ENCODE data around the gene MAPRE3. TPM values are rescaled to one million over a fixed set of nuclear protein-coding genes. Genes with fewer than 3 reads are reported as not detected.

Gene MAPRE3
- total RNA-seq, 4 donors from 2014 or later: 11.5 to 24.2 (median 12.3) TPM

- no peak for ATAC-seq (ENCODE audit: low FRiP score)
- no peak for TF ChIP-seq CTCF (IDR thresholded peaks at IDR 0.05)
Measured at GRCh38 chr2:27042985-27043634, 72.7 kb downstream of the MAPRE3 start.

GRCh38 chr2:27049422-27050280 is 79.2 kb downstream of the MAPRE3 start:
- peak; percentile 44 for ATAC-seq (ENCODE audit: low FRiP score)
- no peak for DNase-seq (ENCODE audit: low spot score)
- no peak for TF ChIP-seq CTCF (IDR thresholded peaks at IDR 0.05)

More at GRCh38 chr2:27042985-27043634, 72.7 kb downstream of the MAPRE3 start:
- no peak for DNase-seq (ENCODE audit: low spot score)

GRCh38 chr2:27050281-27050995 is 80.0 kb downstream of the MAPRE3 start:
- no peak for TF ChIP-seq CTCF (IDR thresholded peaks at IDR 0.05)
- DNase-seq (ENCODE audit: low spot score): peak; percentile 95
- ATAC-seq (ENCODE audit: low FRiP score): peak; percentile 81

- DNase-seq (ENCODE audit: low spot score) (peak; percentile 93), ATAC-seq (ENCODE audit: low FRiP score) (peak; percentile 84)
- TF ChIP-seq CTCF (IDR thresholded peaks at IDR 0.05): no peak
Measured at GRCh38 chr2:27050996-27051901, 80.8 kb downstream of the MAPRE3 start, which contains the start of gene AGBL5. TSS of gene AGBL5 (plus strand) at chr2:27051668. CDS start at chr2:27052959, 1,291 bp downstream.

- TF ChIP-seq CTCF (IDR thresholded peaks at IDR 0.05): no peak
- DNase-seq (ENCODE audit: low spot score) (no peak), ATAC-seq (ENCODE audit: low FRiP score) (peak; percentile 2)
Measured at GRCh38 chr2:27051902-27052645, 81.6 kb downstream of the MAPRE3 start.

All from omental fat pad (tissue), 4 donors.